Caco-2 (cell line): Measurements from ENCODE around the gene DSP. TPM values are rescaled to one million over a fixed set of nuclear protein-coding genes. Genes with fewer than 3 reads are reported as not detected.

ENCODE experiments used
- BruUV-seq: library from RNA; stranded (reverse); fragments of 400-500 nt; replicated peaks from 2 replicates; lab custom pipeline; 2021; lab: Mats Ljungman, UMichigan
- CTCF ChIA-PET: fragments of 300-600 bp; sonication (Branson Sonifier 250); formaldehyde crosslinking; loops from one replicate; lab custom pipeline; 2022; ENCODE audit warnings: antibody characterized with exemption; lab: Charles Lee
- POLR2A ChIA-PET: fragments of 300-600 bp; sonication (Branson Sonifier 250); formaldehyde crosslinking; loops from one replicate; lab custom pipeline; 2022; ENCODE audit warnings: antibody characterized with exemption; lab: Charles Lee
- DNase-seq, 2 experiments: peaks; one replicate each; pipeline versions ENCODE4 v3.0.0 to v3.0.0-alpha.2; 2020 to 2022
- H3K27me3 ChIP-seq: replicated peaks from 2 replicates; pipeline ENCODE4 v1.6.0; 2011; ENCODE audit warnings: low read length; ENCODE audit not compliant: control insufficient read depth, insufficient read depth
- H3K36me3 ChIP-seq: 2 replicates; pipeline ENCODE4 v1.5.1; 2011; ENCODE audit warnings: low read length; ENCODE audit not compliant: control insufficient read depth, insufficient read depth
- H3K4me1 ChIP-seq: fragments of 250-450 bp; sonication (Bioruptor Pico); 2 replicates; pipeline ENCODE4 v1.5.1; 2020; ENCODE audit warnings: mild to moderate bottlenecking
- H3K4me3 ChIP-seq: 2 replicates; pipeline ENCODE4 v1.5.1; 2011; ENCODE audit warnings: low read depth, mild to moderate bottlenecking, control low read depth, low read length
- H3K9me3 ChIP-seq: fragments of 250-450 bp; sonication (Bioruptor Pico); 2 replicates; pipeline ENCODE4 v1.5.1; 2020; ENCODE audit warnings: mild to moderate bottlenecking, moderate library complexity
- H3K27ac Mint-ChIP-seq: one replicate; pipeline ENCODE4 v1.8.0; 2022; ENCODE audit warnings: mixed read lengths; ENCODE audit not compliant: unreplicated experiment
- H3K27me3 Mint-ChIP-seq: one replicate; pipeline ENCODE4 v1.8.0; 2022; ENCODE audit warnings: mixed read lengths; ENCODE audit not compliant: insufficient read depth, unreplicated experiment
- H3K36me3 Mint-ChIP-seq: one replicate; pipeline ENCODE4 v1.8.0; 2022; ENCODE audit warnings: mild to moderate bottlenecking, mixed read lengths; ENCODE audit not compliant: insufficient read depth, unreplicated experiment
- H3K4me1 Mint-ChIP-seq: one replicate; pipeline ENCODE4 v1.8.0; 2022; ENCODE audit warnings: low read depth, mixed read lengths; ENCODE audit not compliant: unreplicated experiment
- H3K4me3 Mint-ChIP-seq: one replicate; pipeline ENCODE4 v1.8.0; 2022; ENCODE audit warnings: mild to moderate bottlenecking, moderate library complexity, mixed read lengths; ENCODE audit not compliant: unreplicated experiment
- H3K9me3 Mint-ChIP-seq: one replicate; pipeline ENCODE4 v1.8.0; 2022; ENCODE audit warnings: mixed read lengths; ENCODE audit not compliant: unreplicated experiment
- intact Hi-C: fragments of 100-400 bp; cut with micrococcal nuclease; formaldehyde crosslinking; loops from one replicate; pipeline ENCODE4 v1.10.0; 2022; ENCODE audit not compliant: unreplicated experiment
- total RNA-seq: library from RNA; stranded (reverse); gene quantifications from 2 replicates; pipeline ENCODE4 v1.2.3, GENCODE V29; 2022
- TF ChIP-seq, protein P1 (sequence below), 2 experiments: fragments of 200-600 bp in 1 of 2; IDR thresholded peaks; 1 replicate in 1 of 2; 2 replicates in 1 of 2; pipeline versions ENCODE4 v1.5.1 to v1.8.0; 2011 to 2022; ENCODE audit warnings: antibody characterized with exemption in 1 of 2, control low read depth in 1 of 2, inconsistent platforms in 1 of 2, low read depth in 1 of 2, low read length in 1 of 2, mild to moderate bottlenecking in 1 of 2, moderate library complexity in 1 of 2; ENCODE audit not compliant: insufficient read depth in 1 of 2, severe bottlenecking in 1 of 2, unreplicated experiment in 1 of 2

The DSP gene
- total RNA-seq, 1 experiment from 2014 or later = 191 TPM

DNA sequence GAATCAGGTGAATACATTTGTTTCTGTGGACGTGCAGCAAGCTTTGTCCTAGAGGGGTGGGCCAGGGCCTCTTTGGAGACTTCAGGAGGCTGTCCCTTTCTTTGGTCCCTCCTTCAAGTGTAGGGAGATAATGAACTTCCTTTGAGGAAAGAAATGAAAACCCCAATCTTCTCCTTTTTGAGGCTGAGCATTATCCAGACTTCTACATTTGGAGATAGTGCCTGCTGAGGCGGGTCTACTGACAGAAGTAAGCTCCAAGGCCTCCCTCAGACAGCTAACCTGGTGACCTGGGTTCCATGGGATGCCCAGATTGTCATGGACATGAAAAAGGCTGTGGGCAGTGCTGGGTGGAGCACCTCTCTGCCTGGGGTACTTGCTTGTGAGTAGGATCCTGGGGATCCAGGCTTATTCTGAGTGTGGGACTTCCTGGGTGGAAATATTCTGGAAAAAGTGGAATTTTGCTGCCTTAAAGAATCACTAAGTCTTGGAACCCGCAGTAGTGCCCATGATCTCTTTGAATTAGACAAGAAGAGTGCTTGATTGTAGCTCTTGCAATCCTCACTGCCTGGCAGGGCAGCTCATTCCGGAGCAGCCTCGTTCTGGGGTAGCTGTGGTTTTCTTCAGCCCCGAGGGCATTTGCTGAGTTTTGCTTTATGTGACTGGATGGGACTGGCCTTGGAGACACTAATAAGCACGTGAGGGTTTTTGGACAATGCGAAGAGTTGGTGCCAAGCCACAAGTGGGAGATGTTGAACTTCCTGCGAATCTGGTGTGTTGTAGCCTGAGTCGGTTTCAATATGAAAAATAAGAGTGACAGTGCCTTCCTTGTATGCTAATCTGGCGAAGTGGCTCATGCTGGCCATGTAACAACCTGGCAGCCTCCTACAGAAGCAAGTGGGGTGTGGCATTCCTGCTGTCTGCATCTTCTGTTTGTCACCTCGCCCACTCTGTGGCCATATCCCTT, 76.6 kb downstream of the DSP start:
- no peaks in the 10 kb centered on the region for H3K27me3 ChIP-seq
- POLR2A ChIA-PET = no interaction called here
- no peaks in the 10 kb centered on the region for H3K36me3 ChIP-seq
- no peak overlapping the region for H3K4me3 ChIP-seq
- intact Hi-C loops = no loop called here
- Mint-ChIP-seq H3K4me1 (peaks cover 13% of the 10 kb centered on the region), H3K36me3 (peaks cover 14% of the 10 kb centered on the region), H3K4me3 (no peak overlapping the region), H3K27me3 (no peaks in the 10 kb centered on the region), H3K9me3 (no peaks in the 10 kb centered on the region), H3K27ac (no peak overlapping the region)
- no peak for DNase-seq
- no peaks in the 10 kb centered on the region for H3K9me3 ChIP-seq
- peaks cover 6% of the 10 kb centered on the region; the same call in 1 of the 2 replicates for H3K4me1 ChIP-seq
- no TSS peak for BruUV-seq
- CTCF ChIA-PET = interaction anchor here (2.3 kb wide), 1 partner anchor 342 kb away, joined by 10 read pairs; no protein-coding TSS in a partner anchor
- TF ChIP-seq, protein P1, sequence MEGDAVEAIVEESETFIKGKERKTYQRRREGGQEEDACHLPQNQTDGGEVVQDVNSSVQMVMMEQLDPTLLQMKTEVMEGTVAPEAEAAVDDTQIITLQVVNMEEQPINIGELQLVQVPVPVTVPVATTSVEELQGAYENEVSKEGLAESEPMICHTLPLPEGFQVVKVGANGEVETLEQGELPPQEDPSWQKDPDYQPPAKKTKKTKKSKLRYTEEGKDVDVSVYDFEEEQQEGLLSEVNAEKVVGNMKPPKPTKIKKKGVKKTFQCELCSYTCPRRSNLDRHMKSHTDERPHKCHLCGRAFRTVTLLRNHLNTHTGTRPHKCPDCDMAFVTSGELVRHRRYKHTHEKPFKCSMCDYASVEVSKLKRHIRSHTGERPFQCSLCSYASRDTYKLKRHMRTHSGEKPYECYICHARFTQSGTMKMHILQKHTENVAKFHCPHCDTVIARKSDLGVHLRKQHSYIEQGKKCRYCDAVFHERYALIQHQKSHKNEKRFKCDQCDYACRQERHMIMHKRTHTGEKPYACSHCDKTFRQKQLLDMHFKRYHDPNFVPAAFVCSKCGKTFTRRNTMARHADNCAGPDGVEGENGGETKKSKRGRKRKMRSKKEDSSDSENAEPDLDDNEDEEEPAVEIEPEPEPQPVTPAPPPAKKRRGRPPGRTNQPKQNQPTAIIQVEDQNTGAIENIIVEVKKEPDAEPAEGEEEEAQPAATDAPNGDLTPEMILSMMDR (IDR thresholded peaks at IDR 0.05; ENCODE audit: insufficient read depth in 1 of 2, low read depth in 1 of 2, low read length in 1 of 2, severe bottlenecking in 1 of 2, unreplicated experiment in 1 of 2) = no peak

DNA sequence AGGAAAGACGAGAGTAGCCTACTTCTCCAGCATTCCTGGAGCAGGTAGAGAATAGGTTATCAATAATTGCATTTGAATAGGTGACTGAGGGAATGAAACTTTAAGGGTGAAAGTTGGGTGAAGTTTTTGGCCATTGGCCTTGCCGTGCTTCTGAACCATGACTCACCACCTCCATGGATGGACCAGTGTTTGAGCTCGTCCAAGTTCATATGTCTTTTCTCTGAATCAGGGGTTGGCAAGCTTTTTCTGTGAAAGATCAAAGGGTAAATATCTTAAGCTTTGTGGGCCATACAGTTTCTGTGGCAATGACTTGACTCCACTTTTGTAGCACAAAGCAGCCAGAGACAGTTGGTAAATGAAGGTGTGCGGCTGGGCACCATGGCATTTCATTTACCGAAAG, 80.3 kb downstream of the DSP start:
- no TSS peak for BruUV-seq
- H3K27me3 Mint-ChIP-seq = peaks cover 2% of the 10 kb centered on the region

More for the DNA sequence above, 80.3 kb downstream of the DSP start:
- intact Hi-C loops = no loop called here
- Histone ChIP-seq H3K27me3 (no peaks in the 10 kb centered on the region), H3K9me3 (no peaks in the 10 kb centered on the region), H3K36me3 (no peaks in the 10 kb centered on the region), H3K4me3 (no peak overlapping the region), H3K4me1 (no peaks in the 10 kb centered on the region)
- no peak for DNase-seq
- H3K27ac Mint-ChIP-seq = no peak overlapping the region
- POLR2A ChIA-PET = no interaction called here
- TF ChIP-seq, protein P1 (IDR thresholded peaks at IDR 0.05; ENCODE audit: insufficient read depth in 1 of 2, low read depth in 1 of 2, low read length in 1 of 2, severe bottlenecking in 1 of 2, unreplicated experiment in 1 of 2) = no peak
- no peaks in the 10 kb centered on the region for H3K9me3 Mint-ChIP-seq
- H3K36me3 Mint-ChIP-seq = peaks cover 3% of the 10 kb centered on the region
- H3K4me1 Mint-ChIP-seq = no peaks in the 10 kb centered on the region
- CTCF ChIA-PET = no interaction called here
- H3K4me3 Mint-ChIP-seq = no peak overlapping the region
